GM12878 (cell line): ENCODE data around the gene ACAT2. TPM values are rescaled to one million over a fixed set of nuclear protein-coding genes. Genes with fewer than 3 reads are reported as not detected.

ENCODE experiments used
- ASH2L ChIP-seq: fragments of 300-600, 200-600 bp; sonication (generic); IDR thresholded peaks from 2 replicates; pipeline ENCODE4 v1.6.1; 2017; ENCODE audit warnings: low read depth, mild to moderate bottlenecking, borderline replicate concordance
- ATF2 ChIP-seq: IDR thresholded peaks from 2 replicates; pipeline ENCODE4 v1.6.1; 2012; ENCODE audit warnings: low read length, inconsistent platforms
- BCL3 ChIP-seq: IDR thresholded peaks from 2 replicates; pipeline ENCODE4 v1.6.1; 2011; ENCODE audit warnings: borderline replicate concordance, low read depth, mild to moderate bottlenecking, moderate library complexity, low read length; ENCODE audit not compliant: insufficient read depth, poor library complexity, severe bottlenecking
- BMI1 ChIP-seq: fragments of 450-650 bp; IDR thresholded peaks from 2 replicates; pipeline ENCODE4 v1.6.1; 2016; ENCODE audit warnings: mild to moderate bottlenecking, moderate library complexity, borderline replicate concordance
- CBX5 ChIP-seq: sonication (generic); IDR thresholded peaks from 2 replicates; pipeline ENCODE4 v1.6.1; 2016; ENCODE audit warnings: low read depth, moderate library complexity, mild to moderate bottlenecking, inconsistent platforms
- CEBPB ChIP-seq, 2 experiments: fragments of 150-350 bp in 1 of 2; IDR thresholded peaks; 2 replicates each; pipeline ENCODE4 v1.6.1; 2012 to 2014; ENCODE audit warnings: low read depth in 2 of 2, low read length in 2 of 2, borderline replicate concordance in 1 of 2, inconsistent platforms in 1 of 2
- CHD4 ChIP-seq: fragments of 200-600 bp; sonication (generic); IDR thresholded peaks from 2 replicates; pipeline ENCODE4 v1.6.1; 2016; ENCODE audit warnings: mild to moderate bottlenecking
- DPF2 ChIP-seq: fragments of 450-650 bp; IDR thresholded peaks from 2 replicates; pipeline ENCODE4 v1.6.1; 2017; ENCODE audit warnings: mild to moderate bottlenecking
- ELK1 ChIP-seq: IDR thresholded peaks from 2 replicates; pipeline ENCODE4 v1.6.1; 2012; ENCODE audit warnings: low read depth, low read length, improper control_type of control experiment
- EZH2 ChIP-seq: IDR thresholded peaks from 2 replicates; pipeline ENCODE4 v1.6.1; 2012; ENCODE audit warnings: low read depth, mild to moderate bottlenecking, control low read depth, inconsistent platforms, low read length, borderline replicate concordance; ENCODE audit not compliant: control insufficient read depth
- FOXK2 ChIP-seq: fragments of 450-650 bp; IDR thresholded peaks from 2 replicates; pipeline ENCODE4 v1.6.1; 2017; ENCODE audit warnings: mild to moderate bottlenecking, moderate library complexity
- HDAC2 ChIP-seq: fragments of 200-600 bp; sonication (generic); IDR thresholded peaks from 2 replicates; pipeline ENCODE4 v1.6.1; 2017
- NR2F1 ChIP-seq: fragments of 450-650 bp; conservative IDR thresholded peaks from 2 replicates; pipeline ENCODE4 v1.6.1; 2017; ENCODE audit warnings: mild to moderate bottlenecking
- RCOR1 ChIP-seq: conservative IDR thresholded peaks from 2 replicates; pipeline ENCODE4 v1.6.1; 2012; ENCODE audit warnings: low read depth, low read length, improper control_type of control experiment
- RELA ChIP-seq: fragments of 450-650 bp; IDR thresholded peaks from 2 replicates; pipeline ENCODE4 v1.8.0; 2014; ENCODE audit warnings: borderline replicate concordance; ENCODE audit not compliant: partially characterized antibody
- RUNX3 ChIP-seq: IDR thresholded peaks from 2 replicates; pipeline ENCODE4 v1.6.1; 2012; ENCODE audit warnings: low read length, inconsistent platforms
- SIN3A ChIP-seq: IDR thresholded peaks from 2 replicates; pipeline ENCODE4 v1.6.1; 2012; ENCODE audit warnings: low read depth, low read length, improper control_type of control experiment
- SREBF2 ChIP-seq: IDR thresholded peaks from 2 replicates; pipeline ENCODE4 v1.6.1; 2012; ENCODE audit warnings: mild to moderate bottlenecking, low read length
- SRF ChIP-seq, 2 experiments: IDR thresholded peaks; 2 replicates each; pipeline ENCODE4 v1.6.1; 2011; ENCODE audit warnings: low read depth in 2 of 2, low read length in 2 of 2, mild to moderate bottlenecking in 1 of 2, moderate library complexity in 1 of 2
- TARDBP ChIP-seq: IDR thresholded peaks from 2 replicates; pipeline ENCODE4 v1.6.1; 2016; ENCODE audit warnings: borderline replicate concordance
- TCF12 ChIP-seq: IDR thresholded peaks from 2 replicates; pipeline ENCODE4 v1.6.1; 2011; ENCODE audit warnings: low read depth, mild to moderate bottlenecking, low read length
- YY1 ChIP-seq: IDR thresholded peaks from 2 replicates; pipeline ENCODE4 v1.6.1; 2011; ENCODE audit warnings: low read depth, mild to moderate bottlenecking, low read length
- ZBTB4 ChIP-seq: fragments of 450-650 bp; formaldehyde crosslinking; IDR thresholded peaks from 2 replicates; pipeline ENCODE4 v1.4.0; 2022; ENCODE audit warnings: mild to moderate bottlenecking, moderate library complexity
- ZNF207 ChIP-seq: fragments of 450-650 bp; IDR thresholded peaks from 2 replicates; pipeline ENCODE4 v1.6.1; 2014; ENCODE audit warnings: antibody characterized with exemption, mild to moderate bottlenecking, borderline replicate concordance
- ZNF24 ChIP-seq: fragments of 450-650 bp; IDR thresholded peaks from 2 replicates; pipeline ENCODE4 v1.6.1; 2017; ENCODE audit warnings: antibody characterized with exemption, mild to moderate bottlenecking
- polyA plus RNA-seq, 11 experiments: library from polyadenylated mRNA; depleted of rRNA in 4 of 11; unstranded in 6 of 11; stranded (reverse) in 5 of 11; fragments of >200 nt; fragmentation: Nextera tagmentation in 4 of 11; fragmentation: Illumina TruSeq in 1 of 11; extraction: Ambion mirVana in 4 of 11; extraction: Trizol in 1 of 11; gene quantifications; 1 replicate in 1 of 11; 2 replicates in 10 of 11; pipeline versions ENCODE4 v1.2.1 to v1.2.3, GENCODE V29; 2011 to 2016; ENCODE audit warnings: inconsistent platforms in 2 of 11, missing spikeins in 2 of 11, low read depth in 1 of 11
- total RNA-seq, 4 experiments: library from RNA; depleted of rRNA in 3 of 4; stranded (reverse); fragments of >200 nt in 3 of 4; fragmentation: Illumina TruSeq in 1 of 4; extraction: Trizol in 1 of 4; gene quantifications; 2 replicates each; pipeline versions ENCODE4 v1.2.1 to v1.2.3, GENCODE V29; 2013 to 2021

ACAT2 gene
- total and polyA plus RNA-seq, 10 of the 15 experiments (the other 5 are each of a cell fraction or from before 2014, with no cell fraction given), result 87.9 to 257 (median 132) TPM

- no peak for TF ChIP-seq ASH2L
- TF ChIP-seq TCF12, result peak; percentile 96
- peak; percentile 81 for TF ChIP-seq DPF2
- 0 out of 4 replicates have a peak, but pooled peaks have one; percentile 8 to 26 for TF ChIP-seq SRF (IDR thresholded peaks at IDR 0.05; ENCODE audit: low read depth in 2 of 2, low read length in 2 of 2)
- TF ChIP-seq BMI1, result no peak
- no peak for TF ChIP-seq EZH2
- TF ChIP-seq ZBTB4, result no peak
- TF ChIP-seq CBX5, result peak; percentile 90; the same call in 1 of the 2 replicates
- peak; percentile 97 for TF ChIP-seq NR2F1
- peak; percentile 52; the same call in 1 of the 2 replicates for TF ChIP-seq ZNF207
- peak; percentile 91 for TF ChIP-seq YY1
- TF ChIP-seq CEBPB (IDR thresholded peaks at IDR 0.05; ENCODE audit: borderline replicate concordance in 1 of 2, low read depth in 2 of 2, low read length in 2 of 2), result no peak
- TF ChIP-seq SREBF2, result no peak
- TF ChIP-seq ELK1, result peak; percentile 73
- TF ChIP-seq HDAC2, result no peak
- no peak for TF ChIP-seq CHD4
- TF ChIP-seq BCL3, result peak; percentile 74
- TF ChIP-seq RUNX3, result peak; percentile 82
- no peak for TF ChIP-seq FOXK2
- TF ChIP-seq TARDBP, result peak; percentile 95
- 0 out of 2 replicates have a peak, but pooled peaks have one; percentile 16 for TF ChIP-seq ZNF24
- TF ChIP-seq ATF2, result no peak
- peak; percentile 71 for TF ChIP-seq RELA
- peak; percentile 89; the same call in 1 of the 2 replicates for TF ChIP-seq RCOR1
- TF ChIP-seq SIN3A, result peak; percentile 90; the same call in 1 of the 2 replicates
These were observed 34.7 kb upstream of the ACAT2 start, which contains the start of gene WTAP (continued) for GRCh38 chr6:159726918-159727716.
